SK-N-SH (cell line): ENCODE results near the gene OPN1SW. TPM values are rescaled to one million over a fixed set of nuclear protein-coding genes. Genes with fewer than 3 reads are reported as not detected.

ENCODE experiments used
- CTCF ChIA-PET: fragments of 300-600, 350-600 bp; formaldehyde crosslinking; extraction: SDS; loops from one replicate; lab custom pipeline; 2021; lab: Yijun Ruan, JAX
- POLR2A ChIA-PET: fragments of 350-600 bp; sonication (Branson Sonifier 250); formaldehyde crosslinking; extraction: SDS; loops from one replicate; lab custom pipeline; 2020; ENCODE audit warnings: antibody characterized with exemption, inconsistent platforms; lab: Yijun Ruan, JAX
- DNase-seq: peaks from one replicate; pipeline ENCODE4 v3.0.0; 2012
- H2AFZ ChIP-seq: fragments of 200-600 bp; sonication (generic); 2 replicates; pipeline ENCODE4 v1.8.1; 2016; ENCODE audit warnings: antibody characterized with exemption, mild to moderate bottlenecking, low read depth
- H3F3A ChIP-seq: fragments of 200-600 bp; sonication (generic); replicated peaks from 2 replicates; pipeline ENCODE3; 2016; ENCODE audit warnings: antibody characterized with exemption, mild to moderate bottlenecking; ENCODE audit not compliant: insufficient read depth
- H3K27ac ChIP-seq, 2 experiments: fragments of 200-500 bp in 1 of 2; fragments of 200-600 bp in 1 of 2; sonication (Bioruptor generic) in 1 of 2; sonication (generic), shearing (Covaris generic) in 1 of 2; 2 replicates each; pipeline versions ENCODE4 v1.5.1 to v1.6.1; 2014 to 2016; ENCODE audit warnings: low read depth in 2 of 2, inconsistent platforms in 1 of 2, low read length in 1 of 2, mild to moderate bottlenecking in 1 of 2, mixed read lengths in 1 of 2
- H3K27me3 ChIP-seq: fragments of 200-600 bp; sonication (generic), shearing (Covaris generic); 2 replicates; pipeline ENCODE4 v1.6.1; 2016; ENCODE audit warnings: mixed run types; ENCODE audit not compliant: insufficient read depth
- H3K36me3 ChIP-seq, 2 experiments: fragments of 200-500 bp in 1 of 2; fragments of 200-600 bp in 1 of 2; sonication (Bioruptor generic) in 1 of 2; sonication (generic) in 1 of 2; replicated peaks in 1 of 2; 2 replicates each; pipeline versions ENCODE3 to v1.5.1; 2014 to 2016; ENCODE audit warnings: low read length in 1 of 2, mild to moderate bottlenecking in 1 of 2; ENCODE audit not compliant: insufficient read depth in 2 of 2, control insufficient read depth in 1 of 2
- H3K4me1 ChIP-seq, 2 experiments: fragments of 200-500 bp in 1 of 2; fragments of 200-600 bp in 1 of 2; sonication (Bioruptor generic) in 1 of 2; sonication (generic), shearing (Covaris generic) in 1 of 2; 2 replicates each; pipeline versions ENCODE4 v1.5.1 to v1.6.1; 2014 to 2016; ENCODE audit warnings: low read depth in 1 of 2, low read length in 1 of 2, mixed run types in 1 of 2; ENCODE audit not compliant: insufficient read depth in 2 of 2, control insufficient read depth in 1 of 2
- H3K4me2 ChIP-seq: fragments of 200-600 bp; sonication (generic), shearing (Covaris generic); 2 replicates; pipeline ENCODE4 v1.6.1; 2017; ENCODE audit warnings: mixed run types
- H3K4me3 ChIP-seq, 2 experiments: fragments of 200-500 bp in 1 of 2; fragments of 200-600 bp in 1 of 2; sonication (Bioruptor generic) in 1 of 2; sonication (generic), shearing (Covaris generic) in 1 of 2; 2 replicates each; pipeline versions ENCODE4 v1.5.1 to v1.8.1; 2014 to 2016; ENCODE audit warnings: low read depth in 2 of 2, inconsistent platforms in 1 of 2, low read length in 1 of 2, mild to moderate bottlenecking in 1 of 2, mixed read lengths in 1 of 2, moderate library complexity in 1 of 2
- H3K79me2 ChIP-seq: fragments of 200-600 bp; sonication (generic); 2 replicates; pipeline ENCODE4 v1.8.1; 2017; ENCODE audit warnings: mild to moderate bottlenecking; ENCODE audit not compliant: insufficient read depth
- H3K9ac ChIP-seq: fragments of 200-600 bp; sonication (generic); 2 replicates; pipeline ENCODE4 v1.6.1; 2017; ENCODE audit warnings: mixed run types
- H3K9me2 ChIP-seq: fragments of 200-600 bp; sonication (generic); 2 replicates; pipeline ENCODE4 v1.6.1; 2017; ENCODE audit warnings: mixed run types
- H3K9me3 ChIP-seq: fragments of 200-600 bp; sonication (generic); 2 replicates; pipeline ENCODE4 v1.6.1; 2017; ENCODE audit warnings: mixed run types, mild to moderate bottlenecking, moderate library complexity
- H4K20me1 ChIP-seq: fragments of 200-600 bp; sonication (generic); 2 replicates; pipeline ENCODE4 v1.6.1; 2017; ENCODE audit warnings: mild to moderate bottlenecking, mixed run types; ENCODE audit not compliant: insufficient read depth
- CHD2 ChIP-seq: fragments of 150-350 bp; IDR thresholded peaks from 2 replicates; pipeline ENCODE4 v1.6.1; 2018; ENCODE audit warnings: low read length; ENCODE audit not compliant: partially characterized antibody
- CTCF ChIP-seq: fragments of 200-600 bp; sonication (generic); IDR thresholded peaks from 2 replicates; pipeline ENCODE4 v1.6.1; 2017; ENCODE audit warnings: antibody characterized with exemption, mild to moderate bottlenecking, moderate library complexity
- ELF1 ChIP-seq: IDR thresholded peaks from 2 replicates; pipeline ENCODE4 v1.4.0; 2012
- EP300 ChIP-seq, 2 experiments: IDR thresholded peaks; 2 replicates each; pipeline versions ENCODE4 v1.4.0 to v1.6.1; 2012; ENCODE audit warnings: borderline replicate concordance in 1 of 2, low read depth in 1 of 2, low read length in 1 of 2
- EZH2phosphoT487 ChIP-seq: fragments of 200-600 bp; sonication (generic); IDR thresholded peaks from 2 replicates; pipeline ENCODE4 v1.6.1; 2017; ENCODE audit warnings: low read depth, mixed run types, mild to moderate bottlenecking, antibody characterized with exemption, moderate library complexity, borderline replicate concordance
- GABPA ChIP-seq: IDR thresholded peaks from 2 replicates; pipeline ENCODE4 v1.4.0; 2012; ENCODE audit warnings: low read depth, mild to moderate bottlenecking
- GATA2 ChIP-seq: sonication (generic); formaldehyde crosslinking; IDR thresholded peaks from 2 replicates; pipeline ENCODE4 v1.5.0; 2020; ENCODE audit warnings: mild to moderate bottlenecking, missing genetic modification reagents
- IRF3 ChIP-seq: fragments of 150-350 bp; IDR thresholded peaks from 2 replicates; pipeline ENCODE4 v1.6.1; 2016; ENCODE audit warnings: mild to moderate bottlenecking, low read depth, low read length
- MXI1 ChIP-seq: IDR thresholded peaks from 2 replicates; pipeline ENCODE4 v1.6.1; 2012; ENCODE audit warnings: mild to moderate bottlenecking, low read depth, low read length, improper control_type of control experiment
- NFIC ChIP-seq: IDR thresholded peaks from 2 replicates; pipeline ENCODE4 v1.4.0; 2012; ENCODE audit warnings: borderline replicate concordance
- NRF1 ChIP-seq: IDR thresholded peaks from 2 replicates; pipeline ENCODE4 v1.6.1; 2012; ENCODE audit warnings: low read depth, mild to moderate bottlenecking, low read length
- PBX3 ChIP-seq: IDR thresholded peaks from 2 replicates; pipeline ENCODE4; 2012
- POLR2AphosphoS5 ChIP-seq: IDR thresholded peaks from 2 replicates; pipeline ENCODE4 v1.6.1; 2012; ENCODE audit warnings: low read depth, low read length
- RAD21 ChIP-seq: IDR thresholded peaks from 2 replicates; pipeline ENCODE4 v1.6.1; 2012; ENCODE audit warnings: mild to moderate bottlenecking, low read length
- REST ChIP-seq: IDR thresholded peaks from 2 replicates; pipeline ENCODE4 v1.6.1; 2012; ENCODE audit warnings: mild to moderate bottlenecking, low read depth, low read length, moderate library complexity
- SMC3 ChIP-seq: IDR thresholded peaks from 2 replicates; pipeline ENCODE4 v1.6.1; 2012; ENCODE audit warnings: low read depth, low read length, improper control_type of control experiment
- TAF1 ChIP-seq: IDR thresholded peaks from 2 replicates; pipeline ENCODE4 v1.6.1; 2012; ENCODE audit warnings: low read depth, mild to moderate bottlenecking, low read length, moderate library complexity, borderline replicate concordance
- TCF12 ChIP-seq: IDR thresholded peaks from 2 replicates; pipeline ENCODE4 v1.4.0; 2012
- TEAD4 ChIP-seq: IDR thresholded peaks from 2 replicates; pipeline ENCODE4 v1.4.0; 2012; ENCODE audit warnings: mild to moderate bottlenecking, borderline replicate concordance; ENCODE audit not compliant: insufficient read depth
- YY1 ChIP-seq: IDR thresholded peaks from 2 replicates; pipeline ENCODE4 v1.4.0; 2012; ENCODE audit warnings: low read depth, mild to moderate bottlenecking
- ZBTB33 ChIP-seq: IDR thresholded peaks from 2 replicates; pipeline ENCODE4 v1.4.0; 2012; ENCODE audit warnings: low read depth, borderline replicate concordance
- WGBS: methylation state at CpG from one replicate; pipeline ENCODE4 v1.1.6; 2017; ENCODE audit warnings: low lambda C conversion rate; 5-methylcytosine and 5-hydroxymethylcytosine counted together
- polyA plus RNA-seq, 3 experiments: library from polyadenylated mRNA; depleted of rRNA; stranded (reverse); fragments of >200 nt; gene quantifications; 2 replicates each; pipeline ENCODE4 v1.2.3, GENCODE V29; 2012

OPN1SW gene
- polyA plus RNA-seq, 1 of the 3 experiments (the other 2 are of a cell fraction), result 0.05 TPM

- Histone ChIP-seq H3K27me3 (no peaks in the 10 kb centered on the region), H3K4me3 (peak within 1 kb of the TSS; percentile 81 to 85), H2AFZ (peak within 1 kb of the TSS; percentile 78), H4K20me1 (peaks cover 46% of the 10 kb centered on the region), H3K4me2 (peak within 1 kb of the TSS; percentile 82), H3K36me3 (peaks cover 0 to 12% of the 10 kb centered on the region in 2 experiments), H3K9me2 (no peaks in the 10 kb centered on the region), H3K9ac (peak within 1 kb of the TSS; percentile 97), H3K9me3 (no peaks in the 10 kb centered on the region), H3K27ac (peak within 1 kb of the TSS; percentile 94 to 96), H3K79me2 (peaks cover 52% of the 10 kb centered on the region), H3F3A (peaks cover 37% of the 10 kb centered on the region), H3K4me1 (peaks cover 18 to 26% of the 10 kb centered on the region in 2 experiments; a peak in 3 of 4 replicates)
- CTCF ChIA-PET, result interaction anchor here (0.8 to 5.1 kb wide), 13 partner anchors 12 to 314 kb away, joined by 3 to 31 read pairs (median 4); no protein-coding TSS in a partner anchor
- WGBS, result 2% methylated on average over 59 of the region's 74 CpGs
- peak; percentile 100 for DNase-seq
- POLR2A ChIA-PET, result interaction anchor here (0.8 to 2.6 kb wide), 8 partner anchors 9 to 265 kb away, joined by 3 to 19 read pairs (median 4); partner anchors contain the start of gene CCDC136
- TF ChIP-seq CTCF (no peak), EZH2phosphoT487 (no peak), TCF12 (no peak), ELF1 (peak; percentile 50; the same call in 1 of the 2 replicates), IRF3 (peak; percentile 69), YY1 (peak; percentile 40; the same call in 1 of the 2 replicates), REST (peak; percentile 56; the same call in 1 of the 2 replicates), TEAD4 (0 out of 2 replicates have a peak, but pooled peaks have one; percentile 17), NFIC (no peak), EP300 (IDR thresholded peaks at IDR 0.05; ENCODE audit: borderline replicate concordance in 1 of 2, low read depth in 1 of 2, low read length in 1 of 2) (peak in 1 of 2 experiments; percentile 41; a peak in 2 of 4 replicates), PBX3 (peak; percentile 69), TAF1 (peak; percentile 60), CHD2 (peak; percentile 80), MXI1 (peak; percentile 79), RAD21 (no peak), ZBTB33 (peak; percentile 61; the same call in 1 of the 2 replicates), NRF1 (peak; percentile 47; the same call in 1 of the 2 replicates), SMC3 (peak; percentile 2; the same call in 1 of the 2 replicates), POLR2AphosphoS5 (peak; percentile 95), GATA2 (CRISPR knock-in tag) (no peak), GABPA (peak; percentile 85)
Measured at GRCh38 chr7:128739048-128739962, 36.3 kb downstream of the OPN1SW start, which contains the start of gene CALU. CALU (plus strand) TSS chr7:128739359; CDS start chr7:128748584, 9,225 bp downstream.
